ENCODE results near the gene ENDOV.

DNA sequence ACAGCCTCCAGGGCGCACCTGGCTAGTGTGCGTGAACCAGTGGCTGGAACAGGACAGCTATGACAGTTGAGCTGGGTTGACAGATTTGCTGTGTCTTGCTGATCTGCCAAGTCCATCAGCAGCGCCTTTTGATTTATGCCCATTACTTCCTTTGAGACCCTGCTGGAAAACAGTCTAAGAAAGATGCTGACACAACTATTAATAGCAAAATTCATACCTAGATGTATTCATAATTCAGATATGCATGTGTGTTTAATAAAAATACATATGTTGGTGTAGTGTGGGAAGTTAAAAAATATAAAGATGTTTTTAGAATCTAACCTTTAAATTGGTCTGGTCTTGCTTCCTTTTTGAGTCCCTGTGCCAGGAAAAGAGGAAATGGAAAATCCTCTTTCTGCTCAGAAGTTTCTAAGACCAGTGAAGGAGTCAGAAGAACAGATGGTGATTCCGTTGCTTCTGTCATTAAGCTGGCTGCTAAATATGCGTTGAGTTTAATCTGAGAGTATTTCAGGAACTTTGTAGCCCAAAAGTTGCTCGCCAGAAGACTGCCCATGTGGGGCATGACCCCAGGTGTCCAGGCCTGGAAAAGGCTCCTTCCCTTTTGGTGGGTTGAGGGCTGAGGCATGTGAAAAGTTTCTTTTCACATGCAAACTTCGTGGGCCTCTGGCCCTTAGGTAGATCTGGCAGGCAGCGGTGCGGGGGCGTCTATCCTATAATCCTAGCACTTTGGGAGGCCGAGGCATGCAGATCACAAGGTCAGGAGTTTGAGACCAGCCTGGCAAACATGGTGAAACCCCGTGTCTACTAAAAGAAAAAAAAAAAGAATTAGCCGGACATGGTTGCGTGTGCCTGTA lies 40.0 kb upstream of the ENDOV start:
- TF ChIP-seq POLR2A (IDR thresholded peaks at IDR 0.05; ENCODE audit: low read depth, low read length) (no peak), POLR2AphosphoS5 (IDR thresholded peaks at IDR 0.05; ENCODE audit: low read depth, low read length) (no peak)

All from GM12891 (cell line).